Sciatic nerve (tissue), 2 donors: ENCODE measurements around the gene LAMA4. TPM values are rescaled to one million over a fixed set of nuclear protein-coding genes. Genes with fewer than 3 reads are reported as not detected.

Experiments used
- ATAC-seq: fragments of 200-7000 bp; cut with Tn5 transposase; one replicate; pipeline ENCODE4 v1.9.1; 2020; ENCODE audit warnings: mild to moderate bottlenecking, moderate library complexity
- DNase-seq: peaks from one replicate; pipeline ENCODE4 v3.0.0-alpha.2; 2020; ENCODE audit warnings: low spot score
- intact Hi-C: fragments of 100-400 bp; cut with DNase I; formaldehyde crosslinking; loops from one replicate; pipeline ENCODE4 v1.14.2; 2022
- total RNA-seq: library from RNA; stranded (reverse); fragmentation: NEBNext Ultra II Directional; extraction: Animal tissue kit (Norgen Biotek cat#: 25700); gene quantifications from one replicate; pipeline ENCODE4 v1.2.1, GENCODE V29; 2021
- donor health status: DM: no; HTN: no; CAD: no.
- donor health status: DM: no; HTN: no; CAD: no.

The LAMA4 gene
- total RNA-seq, 1 donor from 2014 or later, result 332 TPM

- DNase-seq (no peak), ATAC-seq (no peak)
- intact Hi-C loops, result no loop called here
Measured at GRCh38 chr6:112081569-112081968, 172.8 kb downstream of the LAMA4 start.

GRCh38 chr6:112066606-112067005, 187.8 kb downstream of the LAMA4 start:
- DNase-seq, result no peak
- no peak for ATAC-seq
- intact Hi-C loops, result no loop called here

GRCh38 chr6:112065426-112065986, 188.9 kb downstream of the LAMA4 start:
- intact Hi-C loops, result no loop called here
- ATAC-seq (no peak), DNase-seq (no peak)

GRCh38 chr6:112062966-112063365, 191.4 kb downstream of the LAMA4 start:
- intact Hi-C loops, result no loop called here
- DNase-seq (no peak), ATAC-seq (no peak)

- intact Hi-C loops, result no loop called here
- no peak for DNase-seq
Measured at GRCh38 chr6:112061605-112062004, 192.8 kb downstream of the LAMA4 start.

More at GRCh38 chr6:112061605-112062004, 192.8 kb downstream of the LAMA4 start:
- no peak for ATAC-seq

Other genes with a start within 250 kb of the LAMA4 start
- gene CCN6, start 200.5 kb downstream of the LAMA4 start, total RNA-seq, result 0.18 TPM
- gene TUBE1, start 167.1 kb downstream of the LAMA4 start, total RNA-seq, result 30.0 TPM
- 42.4 TPM for gene FAM229B, start 167.0 kb downstream of the LAMA4 start, total RNA-seq
- gene RFPL4B, start 92.8 kb upstream of the LAMA4 start, total RNA-seq, result not detected